Measurements from ENCODE around the gene SEC14L2.
A peak's percentile ranks its signal among the peaks of the same experiment; 100 is the strongest.

DNA sequence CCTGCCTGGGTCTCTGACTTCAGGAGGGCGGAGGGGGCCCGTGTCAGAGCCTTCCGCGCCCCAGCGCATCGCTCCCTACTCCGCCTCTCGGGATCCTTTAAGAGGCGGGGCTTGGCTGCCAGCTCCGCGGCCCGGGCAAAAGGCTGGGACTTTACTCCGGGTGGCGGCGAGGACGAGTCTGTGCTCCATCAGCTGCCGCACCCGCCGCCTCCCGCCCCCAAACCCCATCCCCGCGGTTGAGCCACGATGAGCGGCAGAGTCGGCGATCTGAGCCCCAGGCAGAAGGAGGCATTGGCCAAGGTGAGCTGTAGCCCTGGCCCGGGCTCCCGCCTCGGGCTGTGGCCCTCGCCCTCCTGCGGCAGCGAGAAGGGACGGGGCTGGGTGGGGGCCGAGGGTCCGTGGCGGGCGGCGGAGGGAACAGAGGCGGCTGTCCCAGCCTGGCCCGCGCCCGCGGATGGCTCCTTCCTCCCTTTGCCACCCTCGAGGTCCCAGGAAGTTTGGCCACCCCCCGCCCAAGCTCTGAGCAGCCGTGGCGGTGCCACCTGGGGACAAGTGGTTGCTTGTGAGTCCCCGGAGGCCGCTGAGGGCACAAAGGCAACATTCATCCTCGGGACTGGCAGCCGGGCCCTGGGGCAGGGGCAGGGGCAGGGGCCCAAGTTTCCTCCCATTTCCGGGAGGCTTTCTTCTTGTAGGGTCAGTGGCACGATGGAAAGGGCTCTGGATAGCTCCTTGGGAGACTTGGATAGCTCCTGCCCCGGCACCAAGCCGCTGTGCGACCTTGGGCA is at the start of gene SEC14L2:
- TF ChIP-seq MEIS1 (CRISPR knock-in tag; IDR thresholded peaks at IDR 0.05; ENCODE audit: borderline replicate concordance) (no peak), ZNF558 (tag by site-specific recombination; IDR thresholded peaks at IDR 0.05) (no peak), ZNF114 (tag by site-specific recombination; IDR thresholded peaks at IDR 0.05) (no peak), TCF7L2 (IDR thresholded peaks at IDR 0.05; ENCODE audit: borderline replicate concordance, low read depth, low read length) (no peak), REST (tag by site-specific recombination; IDR thresholded peaks at IDR 0.05) (peak; percentile 41; the same call in 1 of the 2 replicates), SP2 (tag by site-specific recombination; IDR thresholded peaks at IDR 0.05) (peak; percentile 70), ZBTB44 (tag by site-specific recombination; IDR thresholded peaks at IDR 0.05) (no peak), ZNF274 (IDR thresholded peaks at IDR 0.05; ENCODE audit: low read length) (no peak), ZNF274 (tag by site-specific recombination; IDR thresholded peaks at IDR 0.05; ENCODE audit: borderline replicate concordance) (no peak), ZNF548 (tag by site-specific recombination; IDR thresholded peaks at IDR 0.05) (no peak), ZNF664 (tag by site-specific recombination; IDR thresholded peaks at IDR 0.05) (no peak), RBAK (tag by site-specific recombination; IDR thresholded peaks at IDR 0.05) (no peak), ZNF121 (tag by site-specific recombination; IDR thresholded peaks at IDR 0.05) (no peak), ATF2 (tag by site-specific recombination; IDR thresholded peaks at IDR 0.05; ENCODE audit: low read depth) (no peak)
- TF ChIP-seq, protein P1, sequence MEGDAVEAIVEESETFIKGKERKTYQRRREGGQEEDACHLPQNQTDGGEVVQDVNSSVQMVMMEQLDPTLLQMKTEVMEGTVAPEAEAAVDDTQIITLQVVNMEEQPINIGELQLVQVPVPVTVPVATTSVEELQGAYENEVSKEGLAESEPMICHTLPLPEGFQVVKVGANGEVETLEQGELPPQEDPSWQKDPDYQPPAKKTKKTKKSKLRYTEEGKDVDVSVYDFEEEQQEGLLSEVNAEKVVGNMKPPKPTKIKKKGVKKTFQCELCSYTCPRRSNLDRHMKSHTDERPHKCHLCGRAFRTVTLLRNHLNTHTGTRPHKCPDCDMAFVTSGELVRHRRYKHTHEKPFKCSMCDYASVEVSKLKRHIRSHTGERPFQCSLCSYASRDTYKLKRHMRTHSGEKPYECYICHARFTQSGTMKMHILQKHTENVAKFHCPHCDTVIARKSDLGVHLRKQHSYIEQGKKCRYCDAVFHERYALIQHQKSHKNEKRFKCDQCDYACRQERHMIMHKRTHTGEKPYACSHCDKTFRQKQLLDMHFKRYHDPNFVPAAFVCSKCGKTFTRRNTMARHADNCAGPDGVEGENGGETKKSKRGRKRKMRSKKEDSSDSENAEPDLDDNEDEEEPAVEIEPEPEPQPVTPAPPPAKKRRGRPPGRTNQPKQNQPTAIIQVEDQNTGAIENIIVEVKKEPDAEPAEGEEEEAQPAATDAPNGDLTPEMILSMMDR (tag by site-specific recombination; IDR thresholded peaks at IDR 0.05) = no peak

All from HEK293 (cell line).